B cell (primary cell): Measurements from ENCODE around the gene GRK5. TPM values are rescaled to one million over a fixed set of nuclear protein-coding genes. Genes with fewer than 3 reads are reported as not detected.

Source experiments
- ATAC-seq: fragments of 200-7000 bp; cut with Tn5 transposase; one replicate; pipeline ENCODE4 v1.10.0; 2021; ENCODE audit warnings: low read depth, mild to moderate bottlenecking, moderate number of reproducible peaks, moderate library complexity
- CTCF ChIA-PET: fragments of 350-600 bp; sonication (Branson Sonifier 250); formaldehyde crosslinking; loops from one replicate; lab custom pipeline; 2021; ENCODE audit warnings: antibody characterized with exemption, inconsistent platforms; lab: Charles Lee
- POLR2A ChIA-PET: fragments of 350-600 bp; sonication (Branson Sonifier 250); formaldehyde crosslinking; loops from one replicate; lab custom pipeline; 2021; ENCODE audit warnings: antibody characterized with exemption; lab: Charles Lee
- DNase-seq: peaks from one replicate; pipeline ENCODE4 v3.0.0; 2013
- H2AFZ ChIP-seq: 2 replicates; pipeline ENCODE4 v1.6.1; 2012; ENCODE audit warnings: mild to moderate bottlenecking, low read depth, low read length; ENCODE audit not compliant: insufficient read depth, poor library complexity, severe bottlenecking
- H3K27ac ChIP-seq, 2 donors: 1 replicate in 1 of 2; 2 replicates in 1 of 2; pipeline ENCODE4 v1.5.1; 2012 to 2013; ENCODE audit warnings: low read length in 2 of 2, mild to moderate bottlenecking in 2 of 2, moderate library complexity in 1 of 2
- H3K27me3 ChIP-seq, 4 experiments: fragments of 200-600 bp in 1 of 4; sonication (generic) in 1 of 4; replicated peaks in 1 of 4; 1 replicate in 2 of 4; 2 replicates in 2 of 4; pipeline versions ENCODE4 v1.6.1 to v1.7.0; 2013 to 2016; ENCODE audit warnings: low read length in 3 of 4, mild to moderate bottlenecking in 2 of 4, mixed read lengths in 1 of 4, moderate library complexity in 1 of 4; ENCODE audit not compliant: insufficient read depth in 4 of 4, control insufficient read depth in 3 of 4; ENCODE audit errors: control extremely low read depth in 1 of 4
- H3K36me3 ChIP-seq, 2 experiments: replicated peaks in 1 of 2; 1 replicate in 1 of 2; 2 replicates in 1 of 2; pipeline versions ENCODE4 v1.6.1 to v1.7.1; 2013; ENCODE audit warnings: low read length in 1 of 2; ENCODE audit not compliant: insufficient read depth in 2 of 2, control insufficient read depth in 1 of 2; ENCODE audit errors: control extremely low read depth in 1 of 2, extremely low read depth in 1 of 2
- H3K4me1 ChIP-seq, 2 donors: fragments of 200-600 bp in 1 of 2; sonication (generic) in 1 of 2; 1 replicate in 1 of 2; 2 replicates in 1 of 2; pipeline versions ENCODE4 v1.5.1 to v1.6.1; 2013 to 2017; ENCODE audit warnings: low read length in 2 of 2; ENCODE audit not compliant: control insufficient read depth in 2 of 2, insufficient read depth in 2 of 2
- H3K4me2 ChIP-seq: replicated peaks from 2 replicates; pipeline ENCODE3; 2012; ENCODE audit warnings: mild to moderate bottlenecking, low read depth, low read length; ENCODE audit not compliant: poor library complexity, severe bottlenecking
- H3K4me3 ChIP-seq, 5 experiments: fragments of 200-600 bp in 1 of 5; sonication (generic) in 1 of 5; 1 replicate in 3 of 5; 2 replicates in 2 of 5; pipeline versions ENCODE4 v1.5.1 to v1.7.0; 2011 to 2016; ENCODE audit warnings: low read length in 4 of 5, mild to moderate bottlenecking in 4 of 5, low read depth in 2 of 5, control low read depth in 1 of 5, moderate library complexity in 1 of 5; ENCODE audit not compliant: insufficient read depth in 1 of 5; ENCODE audit errors: control extremely low read depth in 1 of 5, extremely low read depth in 1 of 5
- H3K79me2 ChIP-seq: fragments of 200-600 bp; sonication (generic); one replicate; pipeline ENCODE4 v1.6.0; 2016; ENCODE audit warnings: low read length; ENCODE audit not compliant: control insufficient read depth, insufficient read depth
- H3K9ac ChIP-seq: fragments of 200-600 bp; sonication (generic); 2 replicates; pipeline ENCODE4 v1.6.1; 2017; ENCODE audit warnings: mild to moderate bottlenecking, low read length, moderate library complexity
- H3K9me3 ChIP-seq, 3 donors: one replicate each; pipeline versions ENCODE4 v1.6.1 to v1.7.1; 2013; ENCODE audit warnings: low read length in 2 of 3; ENCODE audit not compliant: control insufficient read depth in 2 of 3, insufficient read depth in 1 of 3; ENCODE audit errors: control extremely low read depth in 1 of 3
- H4K20me1 ChIP-seq: 2 replicates; pipeline ENCODE4 v1.6.0; 2012; ENCODE audit warnings: mild to moderate bottlenecking, low read length; ENCODE audit not compliant: insufficient read depth, control insufficient read depth, poor library complexity, severe bottlenecking
- H3K27ac Mint-ChIP-seq: one replicate; pipeline ENCODE4 v1.8.0; 2021; ENCODE audit warnings: mixed read lengths
- H3K27me3 Mint-ChIP-seq: one replicate; pipeline ENCODE4 v1.8.0; 2021; ENCODE audit warnings: mixed read lengths
- H3K4me1 Mint-ChIP-seq: one replicate; pipeline ENCODE4 v1.8.0; 2021; ENCODE audit warnings: mixed read lengths
- H3K4me3 Mint-ChIP-seq: one replicate; pipeline ENCODE4 v1.8.0; 2021; ENCODE audit warnings: mixed read lengths
- H3K9me3 Mint-ChIP-seq: one replicate; pipeline ENCODE4 v1.8.0; 2022; ENCODE audit warnings: mixed read lengths; ENCODE audit not compliant: insufficient read depth
- EZH2 ChIP-seq: IDR thresholded peaks from 2 replicates; pipeline ENCODE4 v1.6.1; 2012; ENCODE audit warnings: borderline replicate concordance, low read depth, mild to moderate bottlenecking, moderate library complexity, low read length; ENCODE audit not compliant: insufficient read depth, poor library complexity, severe bottlenecking
- WGBS: methylation state at CpG from one replicate; pipeline ENCODE4 v1.1.5; 2013; ENCODE audit warnings: missing lambda C conversion rate; ENCODE audit not compliant: insufficient coverage; 5-methylcytosine and 5-hydroxymethylcytosine counted together
- intact Hi-C: fragments of 100-400 bp; cut with micrococcal nuclease; formaldehyde crosslinking; loops from one replicate; pipeline ENCODE4 v1.10.0; 2022
- polyA plus RNA-seq: library from polyadenylated mRNA; depleted of rRNA; stranded (reverse); fragments of >200 nt; gene quantifications from 2 replicates; pipeline ENCODE4 v1.2.3, GENCODE V29; 2012
- total RNA-seq, 2 donors: library from RNA; stranded (reverse); fragments of 120-200 nt in 1 of 2; gene quantifications; 1 replicate in 1 of 2; 2 replicates in 1 of 2; pipeline versions ENCODE4 v1.2.3 to v1.2.4, GENCODE V29; 2013 to 2022
- TF ChIP-seq, protein P1 (sequence below): fragments of 200-600 bp; IDR thresholded peaks from one replicate; pipeline ENCODE4 v1.8.0; 2022; ENCODE audit warnings: antibody characterized with exemption, mild to moderate bottlenecking

The GRK5 gene
- total and polyA plus RNA-seq, 2 donors (not counting 1 experiment from before 2014, with no cell fraction given) = 21.9 to 54.8 TPM

DNA sequence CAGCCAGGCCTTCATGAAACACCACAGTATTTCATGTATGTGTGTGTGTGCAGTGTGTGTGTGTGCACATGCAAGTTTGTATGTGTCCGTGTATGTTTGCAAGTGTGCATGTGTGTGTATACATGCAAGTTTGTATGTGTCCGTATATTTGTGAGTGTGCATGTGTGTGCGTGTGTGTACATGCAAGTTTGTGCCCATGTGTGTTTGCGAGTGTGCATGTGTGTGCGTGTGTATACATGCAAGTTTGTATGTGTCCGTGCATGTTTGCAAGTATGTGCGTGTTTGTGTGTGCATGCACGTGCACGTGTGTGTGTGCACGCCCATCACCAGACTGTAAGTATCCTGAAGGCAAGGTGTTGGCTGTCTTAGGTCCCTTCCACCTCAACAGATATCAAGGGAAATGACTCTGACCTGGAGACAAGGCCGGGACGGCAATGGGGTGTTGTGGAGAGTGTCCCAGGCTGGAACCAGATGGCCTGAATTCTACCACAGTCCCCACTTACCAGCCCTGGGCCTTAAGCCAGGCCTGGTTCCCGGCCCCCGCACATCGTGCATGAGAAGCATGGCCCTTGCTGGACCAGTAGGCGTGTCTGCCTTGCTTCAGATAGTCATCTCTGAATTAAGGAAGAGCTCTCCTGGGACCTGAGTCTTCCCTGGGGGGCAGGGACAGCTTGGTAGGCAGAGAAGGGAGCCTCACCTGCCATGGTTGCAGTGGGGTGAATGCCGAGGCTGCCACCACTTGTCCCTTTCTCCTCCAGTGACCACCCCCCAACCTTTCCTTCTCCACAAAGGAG is 140.0 kb downstream of the GRK5 start:
- no peak for DNase-seq
- H3K4me1 Mint-ChIP-seq = peaks cover 25% of the 10 kb centered on the region
- ChIA-PET POLR2A (no interaction called here), CTCF (interaction anchor here (0.7 to 1.3 kb wide), 2 partner anchors 11 to 69 kb away, joined by 3 read pairs; no protein-coding TSS in a partner anchor)
- H2AFZ ChIP-seq = no peak overlapping the region
- intact Hi-C loops = no loop called here
- no peak overlapping the region for H3K4me2 ChIP-seq
- peaks cover 3 to 17% (median 9%) of the 10 kb centered on the region in 3 donors for H3K9me3 ChIP-seq
- H3K27ac Mint-ChIP-seq = no peak overlapping the region
- H3K9ac ChIP-seq = no peak overlapping the region
- no peaks in the 10 kb centered on the region for H3K27me3 ChIP-seq
- H3K36me3 ChIP-seq = peaks cover 0 to 22% of the 10 kb centered on the region in 2 experiments
- peaks cover 29% of the 10 kb centered on the region for H4K20me1 ChIP-seq
- no peaks in the 10 kb centered on the region for H3K27me3 Mint-ChIP-seq
- no peak overlapping the region for H3K27ac ChIP-seq
- TF ChIP-seq EZH2 = no peak
- TF ChIP-seq, protein P1, sequence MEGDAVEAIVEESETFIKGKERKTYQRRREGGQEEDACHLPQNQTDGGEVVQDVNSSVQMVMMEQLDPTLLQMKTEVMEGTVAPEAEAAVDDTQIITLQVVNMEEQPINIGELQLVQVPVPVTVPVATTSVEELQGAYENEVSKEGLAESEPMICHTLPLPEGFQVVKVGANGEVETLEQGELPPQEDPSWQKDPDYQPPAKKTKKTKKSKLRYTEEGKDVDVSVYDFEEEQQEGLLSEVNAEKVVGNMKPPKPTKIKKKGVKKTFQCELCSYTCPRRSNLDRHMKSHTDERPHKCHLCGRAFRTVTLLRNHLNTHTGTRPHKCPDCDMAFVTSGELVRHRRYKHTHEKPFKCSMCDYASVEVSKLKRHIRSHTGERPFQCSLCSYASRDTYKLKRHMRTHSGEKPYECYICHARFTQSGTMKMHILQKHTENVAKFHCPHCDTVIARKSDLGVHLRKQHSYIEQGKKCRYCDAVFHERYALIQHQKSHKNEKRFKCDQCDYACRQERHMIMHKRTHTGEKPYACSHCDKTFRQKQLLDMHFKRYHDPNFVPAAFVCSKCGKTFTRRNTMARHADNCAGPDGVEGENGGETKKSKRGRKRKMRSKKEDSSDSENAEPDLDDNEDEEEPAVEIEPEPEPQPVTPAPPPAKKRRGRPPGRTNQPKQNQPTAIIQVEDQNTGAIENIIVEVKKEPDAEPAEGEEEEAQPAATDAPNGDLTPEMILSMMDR = no peak
- H3K4me1 ChIP-seq = peaks cover 0 to 3% of the 10 kb centered on the region in 2 donors
- H3K4me3 Mint-ChIP-seq = no peak overlapping the region
- H3K9me3 Mint-ChIP-seq = no peaks in the 10 kb centered on the region
- no peak overlapping the region for H3K4me3 ChIP-seq
- peaks cover 65% of the 10 kb centered on the region for H3K79me2 ChIP-seq
- WGBS = 99% methylated on average over 10 of the region's 17 CpGs
- no peak for ATAC-seq

DNA sequence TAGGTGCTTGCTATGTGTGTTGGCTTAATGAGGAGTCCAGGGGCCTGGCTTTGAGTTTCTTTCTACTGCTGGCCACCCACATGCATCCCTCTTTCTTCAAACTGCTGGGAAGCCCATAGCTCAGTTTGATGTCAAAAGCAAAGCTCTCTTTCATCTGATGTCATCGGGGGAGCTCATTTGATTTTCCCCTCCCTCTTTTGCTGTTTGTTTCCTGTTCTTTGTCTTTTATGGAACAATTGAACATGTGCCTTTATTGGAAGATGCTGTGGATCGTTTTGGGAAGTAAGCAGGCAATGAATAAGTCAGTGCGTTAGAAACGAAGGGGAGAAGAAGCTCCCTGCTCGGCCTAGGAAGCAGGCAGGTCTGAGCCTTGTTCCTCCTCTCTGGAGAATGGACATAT is 140.7 kb downstream of the GRK5 start:
- intact Hi-C loops = no loop called here
- Histone ChIP-seq H2AFZ (no peak overlapping the region), H3K4me1 (peaks cover 0 to 3% of the 10 kb centered on the region in 2 donors), H3K4me3 (no peak overlapping the region), H3K9ac (no peak overlapping the region), H3K36me3 (peaks cover 0 to 22% of the 10 kb centered on the region in 2 experiments), H3K27me3 (no peaks in the 10 kb centered on the region), H4K20me1 (peaks cover 24% of the 10 kb centered on the region), H3K27ac (no peak overlapping the region), H3K79me2 (peaks cover 61% of the 10 kb centered on the region), H3K4me2 (no peak overlapping the region), H3K9me3 (peaks cover 3 to 17% (median 9%) of the 10 kb centered on the region in 3 donors)
- ChIA-PET POLR2A (no interaction called here), CTCF (interaction anchor here (0.7 kb wide), 1 partner anchor 68 kb away, joined by 3 read pairs; no protein-coding TSS in a partner anchor)
- H3K9me3 Mint-ChIP-seq = no peaks in the 10 kb centered on the region
- ATAC-seq (no peak), DNase-seq (no peak)
- no peak overlapping the region for H3K4me3 Mint-ChIP-seq
- no peak overlapping the region for H3K27ac Mint-ChIP-seq
- 92% methylated on average over 4 of the region's 5 CpGs for WGBS
- TF ChIP-seq, protein P1 = no peak
- TF ChIP-seq EZH2 = no peak
- peaks cover 28% of the 10 kb centered on the region for H3K4me1 Mint-ChIP-seq
- no peaks in the 10 kb centered on the region for H3K27me3 Mint-ChIP-seq
